HG02588 (cell line): Measurements from ENCODE around the gene SLC25A13.

Experiments
- ATAC-seq: cut with Tn5 transposase; IDR thresholded peaks from one replicate; pipeline ENCODE4 v1.9.1; 2021; ENCODE audit warnings: mild to moderate bottlenecking, moderate library complexity; ENCODE audit not compliant: unreplicated experiment

SLC25A13 gene

DNA sequence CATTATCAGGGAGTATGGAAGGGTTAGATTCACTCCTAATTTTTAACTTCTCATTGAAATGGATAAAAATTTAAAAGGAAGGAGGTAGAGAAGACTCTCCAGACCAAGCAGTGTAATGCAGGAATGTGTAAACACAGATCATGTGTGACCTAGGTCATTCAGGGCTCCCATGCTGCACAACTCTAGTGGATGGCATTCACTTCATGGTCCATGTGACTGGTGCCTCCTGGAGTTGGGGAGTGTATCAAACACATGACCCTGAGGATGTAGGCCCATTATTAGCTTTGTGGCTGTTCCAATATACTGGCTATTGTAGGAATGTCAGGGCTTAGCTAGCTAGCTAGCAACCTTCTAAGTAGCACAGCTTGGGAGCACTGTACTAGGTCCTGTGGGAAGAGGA lies 109.9 kb downstream of the SLC25A13 start:
- no peak for ATAC-seq

DNA sequence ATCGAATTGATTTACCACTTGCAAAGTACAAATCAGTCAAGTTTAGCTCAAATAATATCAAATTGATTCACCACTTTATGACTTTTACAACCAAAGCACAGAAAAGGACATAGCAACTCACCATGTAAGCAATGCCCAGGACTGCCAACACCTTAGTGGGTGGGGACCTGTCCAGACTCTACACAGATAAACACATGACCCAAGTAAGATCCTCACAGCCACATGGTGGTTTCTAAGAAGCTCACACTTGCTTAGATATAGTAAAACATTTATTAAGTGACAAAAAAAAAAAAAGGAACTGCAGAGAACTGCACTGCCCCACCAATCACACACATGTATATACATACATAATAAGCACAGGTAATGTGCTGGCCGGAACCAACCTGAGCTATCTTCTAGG lies 116.2 kb downstream of the SLC25A13 start:
- no peak for ATAC-seq

DNA sequence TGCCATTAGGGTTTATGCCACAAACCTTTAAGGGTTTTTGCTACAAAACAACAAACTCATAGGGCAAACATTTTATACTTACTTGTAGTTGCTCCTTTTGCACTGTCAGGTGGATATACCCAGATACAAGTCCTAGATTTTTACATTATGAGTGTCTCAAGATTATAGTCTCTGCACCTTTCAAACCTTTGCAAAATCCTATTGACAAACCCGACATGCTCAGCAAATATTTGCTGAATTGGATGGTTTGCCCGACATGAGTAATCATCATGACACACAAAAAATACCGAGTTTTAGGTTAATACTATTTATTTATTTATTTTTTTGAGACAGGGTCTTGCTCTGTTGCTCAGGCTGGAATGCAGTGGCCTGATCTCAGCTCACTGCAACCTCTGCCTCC lies 117.3 kb downstream of the SLC25A13 start:
- ATAC-seq: no peak

DNA sequence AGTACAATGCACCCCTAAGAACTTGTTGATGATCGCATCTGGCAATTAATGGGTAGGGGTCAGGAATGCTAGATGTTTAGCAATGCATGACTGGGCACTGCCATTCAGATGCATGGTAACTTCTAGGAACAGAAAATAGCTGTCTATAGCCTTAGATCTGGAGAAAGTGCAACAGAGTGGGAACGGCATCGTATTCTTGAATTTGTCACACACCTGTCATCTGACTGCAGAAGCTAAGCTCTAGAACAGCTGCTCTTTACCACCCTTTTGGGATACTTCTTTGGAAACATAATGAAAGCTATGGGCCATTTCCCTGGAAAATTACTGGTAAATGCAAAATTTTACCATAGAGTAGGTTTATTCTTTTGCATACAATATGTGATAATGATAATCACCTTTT lies 118.1 kb downstream of the SLC25A13 start:
- ATAC-seq: no peak

DNA sequence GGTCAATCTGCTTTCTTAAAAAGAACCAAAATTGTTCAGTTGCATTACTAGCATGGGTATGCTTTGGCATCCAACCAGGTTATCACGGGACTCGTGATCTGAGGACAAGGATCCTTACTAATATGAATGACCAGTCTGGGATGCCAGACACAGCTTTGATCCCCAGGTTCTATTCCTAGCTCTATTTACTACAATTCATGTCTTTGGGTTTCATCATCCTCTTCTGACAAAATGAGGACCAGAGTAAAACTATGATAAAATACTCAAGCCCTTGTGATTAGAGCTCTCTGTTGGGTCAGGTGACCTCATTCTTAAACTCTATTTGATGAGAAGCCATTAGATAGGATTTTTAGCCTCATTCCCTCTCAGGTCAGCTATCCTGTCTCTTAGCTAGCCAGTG lies 119.8 kb downstream of the SLC25A13 start:
- no peak for ATAC-seq

GRCh38 chr7:96200740-96201139 lies 121.2 kb downstream of the SLC25A13 start:
- no peak for ATAC-seq

DNA sequence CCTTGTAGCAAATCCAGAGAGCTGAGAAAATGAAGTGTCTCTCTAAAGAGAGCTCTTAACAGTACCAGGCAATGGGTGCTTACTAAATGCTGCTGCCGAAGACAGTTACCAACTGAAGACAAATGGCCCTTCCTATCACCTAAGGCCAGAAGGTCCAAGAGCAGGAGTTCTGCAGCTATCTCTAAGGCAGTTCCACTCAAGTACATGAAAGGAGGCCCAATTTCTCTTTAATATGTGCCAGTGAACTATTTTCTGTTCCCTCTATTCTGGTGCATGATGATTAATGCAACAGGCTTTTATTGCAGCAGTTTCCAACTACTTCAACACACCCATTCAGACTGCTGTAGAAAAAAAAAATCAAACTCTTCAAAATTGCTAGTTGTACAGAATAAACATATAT lies 122.5 kb downstream of the SLC25A13 start:
- ATAC-seq: no peak

GRCh38 chr7:96198047-96198636 lies 123.8 kb downstream of the SLC25A13 start:
- no peak for ATAC-seq

GRCh38 chr7:96196676-96197075 lies 125.2 kb downstream of the SLC25A13 start:
- ATAC-seq: no peak

GRCh38 chr7:96189129-96189820 lies 132.6 kb downstream of the SLC25A13 start:
- ATAC-seq: no peak

DNA sequence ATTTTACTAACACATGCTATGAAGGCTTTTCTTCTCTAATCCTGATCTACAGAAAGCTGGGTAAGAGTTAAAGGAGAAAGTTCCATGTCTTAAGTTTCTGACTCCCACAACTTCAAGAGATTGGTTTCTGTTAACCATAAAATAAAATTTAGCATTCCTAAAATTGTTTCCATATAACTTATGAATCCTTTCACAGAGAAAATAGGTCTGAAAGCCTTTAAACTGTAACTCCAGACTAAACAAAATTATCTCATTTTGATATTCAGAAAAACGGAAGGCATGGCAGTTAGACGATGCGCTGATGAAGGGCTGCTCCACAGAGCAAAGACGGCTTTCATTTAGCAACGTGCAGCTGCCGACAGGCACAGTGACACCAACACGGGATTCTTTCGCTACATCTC lies 133.3 kb downstream of the SLC25A13 start:
- no peak for ATAC-seq

- ATAC-seq: no peak
Observed at GRCh38 chr7:96188174-96188581, 133.7 kb downstream of the SLC25A13 start.

DNA sequence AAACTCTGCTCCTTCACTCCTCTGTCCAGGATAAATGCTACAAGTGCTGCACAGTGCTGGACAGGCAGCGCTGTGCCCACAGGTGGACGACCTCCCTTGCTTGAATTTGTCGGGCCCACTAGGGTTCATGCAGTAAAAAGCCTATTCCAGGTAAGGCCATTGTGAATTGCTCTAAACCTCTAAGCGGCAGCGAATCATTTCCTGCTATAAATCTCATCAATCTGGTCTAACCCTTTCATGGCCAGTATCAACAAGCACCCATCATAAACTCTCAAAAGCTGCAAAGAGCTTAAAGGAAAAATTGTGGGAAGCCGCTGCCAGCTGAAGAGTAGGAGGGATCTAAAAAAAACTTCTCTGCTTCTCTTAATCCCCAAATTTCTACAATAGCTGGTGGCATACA lies 134.2 kb downstream of the SLC25A13 start:
- ATAC-seq: no peak

DNA sequence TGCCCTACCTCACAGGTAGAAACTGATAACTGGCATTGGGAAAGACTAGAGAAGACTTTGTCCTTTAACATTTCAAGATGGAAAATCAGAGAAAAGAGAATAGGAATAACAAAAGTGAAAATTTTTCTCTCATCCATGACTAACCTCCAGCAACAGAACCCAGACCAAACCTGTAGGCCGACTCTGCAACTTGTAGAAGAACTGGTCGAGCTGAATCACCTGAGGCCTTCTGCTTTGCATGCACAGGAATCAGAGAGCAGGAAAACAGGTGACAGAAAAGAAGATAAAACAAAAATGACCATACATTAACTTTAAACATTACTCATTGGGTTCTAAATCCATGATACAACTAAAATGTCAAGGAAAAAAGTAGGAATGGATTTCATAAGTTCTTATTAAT lies 137.1 kb downstream of the SLC25A13 start:
- no peak for ATAC-seq

- no peak for ATAC-seq
Observed at GRCh38 chr7:96183163-96183670, 138.7 kb downstream of the SLC25A13 start.

GRCh38 chr7:96182424-96183158 lies 139.3 kb downstream of the SLC25A13 start:
- peak; percentile 50 for ATAC-seq

GRCh38 chr7:96181174-96181573 lies 140.7 kb downstream of the SLC25A13 start:
- no peak for ATAC-seq

- no peak for ATAC-seq
Observed at GRCh38 chr7:96179837-96180236, 142.1 kb downstream of the SLC25A13 start.

DNA sequence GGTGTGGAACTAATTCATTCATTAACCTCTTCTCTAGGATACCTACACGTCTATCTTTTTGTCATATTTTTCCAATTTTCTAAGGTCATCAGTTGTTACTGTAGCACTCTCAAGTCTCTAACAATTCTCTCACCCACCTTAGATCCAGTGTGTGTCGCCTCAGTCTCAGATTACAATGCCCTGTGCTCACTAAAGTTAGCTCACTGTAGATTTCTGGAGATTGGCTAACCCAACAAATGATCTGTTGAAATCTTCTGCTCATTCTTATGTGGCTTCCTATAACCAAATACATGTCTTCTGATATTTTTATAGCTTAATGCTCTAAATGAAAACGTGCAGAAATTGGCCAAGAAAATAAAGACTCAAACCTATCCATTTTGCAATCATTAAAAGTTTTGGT lies 142.6 kb downstream of the SLC25A13 start:
- no peak for ATAC-seq

DNA sequence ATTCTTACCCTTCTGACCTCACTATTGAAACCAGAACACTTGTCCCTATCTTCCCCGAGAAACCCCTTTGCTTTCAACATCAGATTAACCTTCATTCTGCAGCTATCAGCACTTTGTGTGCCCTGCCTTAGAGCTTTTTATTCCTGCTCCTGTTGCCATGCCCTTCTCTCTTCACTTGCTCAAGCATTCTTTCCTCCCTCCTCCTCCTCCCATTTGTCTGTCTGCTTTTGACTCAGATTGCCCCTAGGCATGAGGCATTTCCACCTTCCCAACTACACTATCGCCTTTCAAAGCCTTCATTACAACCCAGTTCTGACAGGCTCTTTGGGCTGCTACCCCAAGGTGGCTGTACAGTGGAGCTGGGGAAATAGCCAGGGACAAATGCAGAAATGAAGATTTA lies 143.3 kb downstream of the SLC25A13 start:
- ATAC-seq: no peak

GRCh38 chr7:96177353-96177752 lies 144.5 kb downstream of the SLC25A13 start:
- no peak for ATAC-seq

GRCh38 chr7:96174812-96175211 lies 147.1 kb downstream of the SLC25A13 start:
- no peak for ATAC-seq
